Fibroblast of skin of scalp (primary cell): ENCODE measurements around the gene COQ3.

Experiments
- DNase-seq: peaks from one replicate; pipeline ENCODE4 v3.0.0-alpha.2; 2013

The COQ3 gene

DNA sequence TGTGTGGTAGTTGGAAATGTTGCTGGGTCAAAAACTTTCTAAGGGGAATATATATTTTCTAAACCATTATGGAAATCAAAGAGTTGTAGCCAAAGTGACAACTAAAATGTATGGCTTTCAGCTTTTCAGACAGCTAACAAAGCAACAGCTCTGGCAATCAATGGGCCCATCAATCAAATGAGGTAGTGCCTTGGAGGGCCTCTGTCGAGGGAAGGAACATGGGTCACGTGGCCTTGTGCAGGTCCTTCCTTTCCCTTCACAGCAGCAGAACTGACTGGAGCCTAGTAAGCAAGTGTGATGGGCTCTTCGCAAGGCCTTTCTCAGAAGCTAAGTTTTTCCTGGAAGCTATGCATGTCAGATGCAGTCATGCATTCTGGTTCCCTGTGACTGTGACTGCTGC is 62.5 kb downstream of the COQ3 start:
- DNase-seq: no peak

DNA sequence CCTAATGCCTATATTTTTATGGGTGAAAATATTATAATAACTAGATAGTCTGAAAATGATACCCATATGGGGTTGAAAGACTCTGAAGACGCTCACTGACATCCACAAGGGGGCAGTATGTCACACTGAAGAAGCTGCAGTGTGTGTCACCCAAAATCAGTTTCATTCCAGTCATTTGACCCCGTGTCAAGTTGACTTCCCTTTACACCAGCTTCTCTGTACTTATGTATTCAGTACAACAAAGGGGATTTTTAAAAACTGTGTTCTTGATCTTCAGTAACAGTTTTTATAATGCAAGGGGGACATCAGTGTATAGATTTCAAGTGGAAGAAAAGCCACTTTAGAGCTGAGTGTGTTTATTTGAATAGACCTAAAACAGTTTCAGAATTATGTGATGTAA is 63.8 kb downstream of the COQ3 start:
- peak; percentile 74 for DNase-seq

DNA sequence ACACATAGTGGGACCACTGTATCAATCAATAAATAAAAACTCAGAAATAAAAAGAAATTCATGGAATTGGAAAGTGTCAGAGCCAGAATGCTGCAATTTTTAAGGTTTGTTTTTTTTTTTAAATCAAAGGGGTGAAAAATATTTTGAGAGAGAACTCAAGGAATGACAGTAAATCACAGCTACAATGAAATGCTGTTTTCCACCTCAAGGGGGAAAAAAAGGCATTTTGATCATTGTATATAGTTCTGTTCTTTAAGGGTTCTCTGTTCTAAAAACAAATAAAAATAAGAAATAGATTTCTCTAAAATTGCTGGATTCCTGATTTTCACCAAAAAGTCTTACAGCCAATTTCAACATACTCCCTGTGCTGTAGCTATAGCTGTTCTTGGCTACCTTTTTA is 69.0 kb downstream of the COQ3 start:
- DNase-seq: no peak
